Loucy (cell line): ENCODE results near the gene HRH3.

ENCODE experiments used
- EZH2phosphoT487 ChIP-seq: fragments of 200-600 bp; IDR thresholded peaks from 2 replicates; pipeline ENCODE4 v1.6.1; 2018; ENCODE audit warnings: antibody characterized with exemption, mild to moderate bottlenecking, moderate library complexity, borderline replicate concordance
- TF ChIP-seq, protein P1 (sequence below): fragments of 200-600 bp; sonication (generic); conservative IDR thresholded peaks from 2 replicates; pipeline ENCODE4 v1.5.1; 2014; ENCODE audit warnings: mild to moderate bottlenecking, antibody characterized with exemption, low read length

DNA sequence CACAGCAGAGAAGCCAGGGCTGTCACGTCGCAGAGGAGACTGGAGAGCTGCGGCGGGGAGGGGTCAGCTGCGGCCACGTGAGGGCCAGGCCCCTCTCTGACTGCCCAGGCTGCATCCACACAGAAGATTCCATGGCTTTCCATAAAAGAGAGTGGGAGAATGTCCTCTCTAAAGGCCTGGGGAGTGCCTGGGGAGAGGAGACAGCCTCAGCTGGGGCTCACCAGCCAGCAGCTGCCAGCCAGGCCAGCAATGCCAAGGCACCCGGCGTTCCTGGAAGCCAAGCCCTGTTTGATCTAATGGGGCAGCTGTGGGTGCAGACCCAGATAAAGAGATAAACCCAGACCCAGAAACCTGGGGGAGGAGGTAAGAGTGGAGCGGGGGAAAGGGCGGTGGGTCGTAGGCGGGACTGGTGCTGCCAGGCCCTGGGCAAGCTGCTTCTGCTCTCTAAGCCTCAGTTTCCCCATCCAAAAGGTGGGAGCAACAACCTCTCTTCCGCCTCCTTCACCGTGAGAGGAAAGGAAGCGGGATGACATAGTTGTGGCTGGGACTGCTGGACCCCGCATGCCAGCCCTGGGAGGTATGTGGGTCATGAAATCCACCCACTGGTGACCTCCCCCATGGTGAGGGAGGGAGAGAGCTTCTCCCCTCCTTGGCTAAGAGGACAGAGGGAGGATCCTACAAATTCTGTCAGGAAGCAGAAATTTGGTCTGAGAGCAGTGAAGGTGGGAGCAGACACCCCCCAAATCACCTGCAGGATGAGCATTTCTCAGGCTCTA, 15.1 kb upstream of the HRH3 start:
- TF ChIP-seq, protein P1, sequence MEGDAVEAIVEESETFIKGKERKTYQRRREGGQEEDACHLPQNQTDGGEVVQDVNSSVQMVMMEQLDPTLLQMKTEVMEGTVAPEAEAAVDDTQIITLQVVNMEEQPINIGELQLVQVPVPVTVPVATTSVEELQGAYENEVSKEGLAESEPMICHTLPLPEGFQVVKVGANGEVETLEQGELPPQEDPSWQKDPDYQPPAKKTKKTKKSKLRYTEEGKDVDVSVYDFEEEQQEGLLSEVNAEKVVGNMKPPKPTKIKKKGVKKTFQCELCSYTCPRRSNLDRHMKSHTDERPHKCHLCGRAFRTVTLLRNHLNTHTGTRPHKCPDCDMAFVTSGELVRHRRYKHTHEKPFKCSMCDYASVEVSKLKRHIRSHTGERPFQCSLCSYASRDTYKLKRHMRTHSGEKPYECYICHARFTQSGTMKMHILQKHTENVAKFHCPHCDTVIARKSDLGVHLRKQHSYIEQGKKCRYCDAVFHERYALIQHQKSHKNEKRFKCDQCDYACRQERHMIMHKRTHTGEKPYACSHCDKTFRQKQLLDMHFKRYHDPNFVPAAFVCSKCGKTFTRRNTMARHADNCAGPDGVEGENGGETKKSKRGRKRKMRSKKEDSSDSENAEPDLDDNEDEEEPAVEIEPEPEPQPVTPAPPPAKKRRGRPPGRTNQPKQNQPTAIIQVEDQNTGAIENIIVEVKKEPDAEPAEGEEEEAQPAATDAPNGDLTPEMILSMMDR = no peak
- TF ChIP-seq EZH2phosphoT487 = no peak
